Measurements from ENCODE around the gene RBM47. TPM values are rescaled to one million over a fixed set of nuclear protein-coding genes. Genes with fewer than 3 reads are reported as not detected.
"Not testable (repeated sequence)": the region's sequence is repeated elsewhere in the genome, so short reads cannot be mapped to it uniquely, and the experiment has no call there.

The RBM47 gene
- total and polyA plus RNA-seq, 2 donors (not counting 1 experiment from before 2014, with no cell fraction given) = 5.6 to 12.9 TPM

DNA sequence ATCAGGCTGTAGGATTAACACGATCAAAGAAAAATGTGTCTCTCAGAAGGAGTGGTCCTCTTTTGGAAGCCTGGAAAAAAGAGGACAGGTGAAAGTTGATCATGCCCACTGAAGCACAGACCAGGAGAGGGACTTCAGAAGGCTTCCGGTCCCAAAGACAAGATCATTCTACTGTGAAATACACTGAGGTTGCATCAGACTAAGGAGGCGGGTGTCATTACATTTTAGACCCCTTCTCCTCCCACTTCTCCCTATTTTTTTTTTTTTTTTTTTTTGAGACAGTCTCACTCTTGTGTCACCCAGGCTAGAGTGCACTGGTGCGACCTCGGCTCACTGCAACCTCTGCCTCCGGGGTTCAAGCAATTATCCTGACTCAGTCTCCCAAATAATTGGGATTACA, 67.5 kb downstream of the RBM47 start:
- WGBS (ENCODE audit: insufficient coverage) = 93% methylated on average over 3 of the region's 6 CpGs
- Histone ChIP-seq H3K4me2 (replicated peaks; ENCODE audit: low read depth, low read length, poor library complexity, severe bottlenecking) (no peak overlapping the region), H2AFZ (ENCODE audit: insufficient read depth, low read depth, low read length, poor library complexity, severe bottlenecking) (no peak overlapping the region), H3K27me3 (replicated peaks in 1 of 4; ENCODE audit: control extremely low read depth in 1 of 4, control insufficient read depth in 3 of 4, insufficient read depth in 4 of 4, low read length in 3 of 4) (no peaks in the 10 kb centered on the region), H3K9me3 (ENCODE audit: control extremely low read depth in 1 of 3, control insufficient read depth in 2 of 3, insufficient read depth in 1 of 3, low read length in 2 of 3) (no peaks in the 10 kb centered on the region), H3K9ac (ENCODE audit: low read length) (no peak overlapping the region), H3K4me1 (ENCODE audit: control insufficient read depth in 2 of 2, insufficient read depth in 2 of 2, low read length in 2 of 2) (no peaks in the 10 kb centered on the region), H3K4me3 (ENCODE audit: control extremely low read depth in 1 of 5, extremely low read depth in 1 of 5, insufficient read depth in 1 of 5, low read depth in 2 of 5, low read length in 4 of 5) (no peak overlapping the region), H3K79me2 (ENCODE audit: control insufficient read depth, insufficient read depth, low read length) (no peaks in the 10 kb centered on the region), H3K27ac (ENCODE audit: low read length in 2 of 2) (no peak overlapping the region), H3K36me3 (replicated peaks in 1 of 2; ENCODE audit: control extremely low read depth in 1 of 2, control insufficient read depth in 1 of 2, extremely low read depth in 1 of 2, insufficient read depth in 2 of 2, low read length in 1 of 2) (no peaks in the 10 kb centered on the region), H4K20me1 (ENCODE audit: control insufficient read depth, insufficient read depth, low read length, poor library complexity, severe bottlenecking) (no peaks in the 10 kb centered on the region)
- H3K27me3 Mint-ChIP-seq = no peaks in the 10 kb centered on the region
- DNase-seq (no peak), ATAC-seq (ENCODE audit: low read depth) (no peak)
- H3K9me3 Mint-ChIP-seq (ENCODE audit: insufficient read depth) = no peaks in the 10 kb centered on the region
- H3K4me1 Mint-ChIP-seq = peaks cover 22% of the 10 kb centered on the region
- ChIA-PET CTCF (no interaction called here), POLR2A (no interaction called here)
- H3K27ac Mint-ChIP-seq = no peak overlapping the region
- intact Hi-C loops (cut with micrococcal nuclease) = no loop called here
- no peak for TF ChIP-seq EZH2 (IDR thresholded peaks at IDR 0.05; ENCODE audit: borderline replicate concordance, insufficient read depth, low read depth, low read length, poor library complexity, severe bottlenecking)
- TF ChIP-seq, protein P1, sequence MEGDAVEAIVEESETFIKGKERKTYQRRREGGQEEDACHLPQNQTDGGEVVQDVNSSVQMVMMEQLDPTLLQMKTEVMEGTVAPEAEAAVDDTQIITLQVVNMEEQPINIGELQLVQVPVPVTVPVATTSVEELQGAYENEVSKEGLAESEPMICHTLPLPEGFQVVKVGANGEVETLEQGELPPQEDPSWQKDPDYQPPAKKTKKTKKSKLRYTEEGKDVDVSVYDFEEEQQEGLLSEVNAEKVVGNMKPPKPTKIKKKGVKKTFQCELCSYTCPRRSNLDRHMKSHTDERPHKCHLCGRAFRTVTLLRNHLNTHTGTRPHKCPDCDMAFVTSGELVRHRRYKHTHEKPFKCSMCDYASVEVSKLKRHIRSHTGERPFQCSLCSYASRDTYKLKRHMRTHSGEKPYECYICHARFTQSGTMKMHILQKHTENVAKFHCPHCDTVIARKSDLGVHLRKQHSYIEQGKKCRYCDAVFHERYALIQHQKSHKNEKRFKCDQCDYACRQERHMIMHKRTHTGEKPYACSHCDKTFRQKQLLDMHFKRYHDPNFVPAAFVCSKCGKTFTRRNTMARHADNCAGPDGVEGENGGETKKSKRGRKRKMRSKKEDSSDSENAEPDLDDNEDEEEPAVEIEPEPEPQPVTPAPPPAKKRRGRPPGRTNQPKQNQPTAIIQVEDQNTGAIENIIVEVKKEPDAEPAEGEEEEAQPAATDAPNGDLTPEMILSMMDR (IDR thresholded peaks at IDR 0.05) = no peak
- H3K4me3 Mint-ChIP-seq = no peak overlapping the region

DNA sequence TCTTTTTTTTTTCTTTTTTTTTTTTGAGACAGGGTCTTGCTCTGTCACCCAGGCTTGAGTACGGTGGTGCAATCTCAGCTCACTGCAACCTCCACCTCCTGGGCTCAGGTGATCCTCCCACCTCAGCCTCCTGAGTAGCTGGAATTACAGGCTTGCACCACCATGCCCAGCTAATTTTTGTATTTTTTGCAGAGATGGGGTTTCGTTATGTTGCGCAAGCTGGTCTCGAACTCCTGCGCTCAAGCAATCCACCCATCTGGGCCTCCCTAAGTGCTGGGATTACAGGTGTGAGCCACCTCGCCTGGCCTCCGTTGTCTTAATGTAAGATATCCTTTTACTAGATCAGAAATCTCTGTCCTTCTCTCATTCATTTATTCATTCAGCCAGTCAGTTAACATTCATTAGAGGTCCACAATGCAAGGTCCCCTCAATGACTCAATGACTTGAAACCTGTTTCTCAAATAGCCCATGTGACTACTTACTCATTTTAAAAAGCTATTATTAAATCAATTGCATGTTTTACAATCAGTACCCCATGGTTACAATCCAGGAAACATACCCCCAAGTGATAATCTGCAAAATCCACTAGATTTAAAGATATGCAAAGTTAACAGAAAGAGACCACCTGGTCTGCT, 68.0 kb downstream of the RBM47 start:
- DNase-seq; H3K4me3 Mint-ChIP-seq; CTCF ChIA-PET; H2AFZ ChIP-seq (ENCODE audit: insufficient read depth, low read depth, low read length, poor library complexity, severe bottlenecking); ATAC-seq (ENCODE audit: low read depth); H3K36me3 ChIP-seq (replicated peaks in 1 of 2; ENCODE audit: control extremely low read depth in 1 of 2, control insufficient read depth in 1 of 2, extremely low read depth in 1 of 2, insufficient read depth in 2 of 2, low read length in 1 of 2); H3K9me3 Mint-ChIP-seq (ENCODE audit: insufficient read depth); H3K4me3 ChIP-seq (ENCODE audit: control extremely low read depth in 1 of 5, extremely low read depth in 1 of 5, insufficient read depth in 1 of 5, low read depth in 2 of 5, low read length in 4 of 5); H3K27ac ChIP-seq (ENCODE audit: low read length in 2 of 2); H3K9ac ChIP-seq (ENCODE audit: low read length); H3K27me3 ChIP-seq (replicated peaks in 1 of 4; ENCODE audit: control extremely low read depth in 1 of 4, control insufficient read depth in 3 of 4, insufficient read depth in 4 of 4, low read length in 3 of 4); H3K79me2 ChIP-seq (ENCODE audit: control insufficient read depth, insufficient read depth, low read length); H3K27ac Mint-ChIP-seq; H3K27me3 Mint-ChIP-seq; H3K4me2 ChIP-seq (replicated peaks; ENCODE audit: low read depth, low read length, poor library complexity, severe bottlenecking); H4K20me1 ChIP-seq (ENCODE audit: control insufficient read depth, insufficient read depth, low read length, poor library complexity, severe bottlenecking); H3K4me1 ChIP-seq (ENCODE audit: control insufficient read depth in 2 of 2, insufficient read depth in 2 of 2, low read length in 2 of 2); POLR2A ChIA-PET; H3K9me3 ChIP-seq (ENCODE audit: control extremely low read depth in 1 of 3, control insufficient read depth in 2 of 3, insufficient read depth in 1 of 3, low read length in 2 of 3); intact Hi-C loops (cut with micrococcal nuclease): not testable (repeated sequence)
- 100% methylated on average over 5 of the region's 7 CpGs for WGBS (ENCODE audit: insufficient coverage)
- peaks cover 22% of the 10 kb centered on the region for H3K4me1 Mint-ChIP-seq

All from B cell (primary cell).